ENCODE results near the gene MMP3. TPM values are rescaled to one million over a fixed set of nuclear protein-coding genes. Genes with fewer than 3 reads are reported as not detected.

MMP3 gene
- total RNA-seq, 1 donor from 2014 or later, result not detected

DNA sequence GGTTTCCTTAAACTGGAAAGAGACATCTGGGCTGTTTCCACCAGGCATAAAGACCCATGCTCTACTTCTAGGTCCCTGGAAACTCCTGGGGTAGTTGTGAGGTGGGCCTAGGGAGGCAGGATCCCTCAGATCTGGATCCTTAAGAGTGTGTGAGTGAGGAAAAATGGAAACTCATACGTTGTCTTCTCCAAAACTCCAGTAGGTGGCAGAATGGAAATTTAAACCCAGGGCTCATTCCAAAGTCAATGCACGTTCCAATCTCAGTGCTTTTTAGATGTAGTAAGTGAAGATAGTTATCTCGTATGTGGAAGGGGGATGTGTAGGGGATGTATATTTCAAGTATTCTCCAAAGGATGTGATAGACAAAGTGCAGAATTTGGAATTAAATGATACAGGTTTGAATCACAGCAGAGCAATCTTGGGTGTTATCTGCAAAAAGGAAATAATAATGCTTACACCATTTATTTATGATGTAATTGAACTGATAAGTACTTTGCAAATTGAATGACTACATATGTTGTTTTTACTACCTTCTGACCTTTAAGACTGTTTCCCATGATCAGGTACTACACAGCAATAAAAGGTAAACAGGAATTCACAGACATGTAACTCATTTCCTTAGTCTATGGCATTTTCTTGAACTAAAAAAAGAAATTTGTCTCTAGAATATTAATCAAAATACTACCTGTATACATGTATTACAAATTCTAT lies 32.3 kb downstream of the MMP3 start:
- Mint-ChIP-seq H3K9me3 (peaks cover 2% of the 10 kb centered on the region), H3K4me1 (no peaks in the 10 kb centered on the region), H3K4me3 (no peak overlapping the region), H3K36me3 (ENCODE audit: low read depth) (no peaks in the 10 kb centered on the region), H3K27me3 (peaks cover 10% of the 10 kb centered on the region), H3K27ac (no peak overlapping the region)
- ChIA-PET CTCF (no interaction called here), POLR2A (no interaction called here)
- ATAC-seq (ENCODE audit: low read depth) (no peak), DNase-seq (no peak)
- TF ChIP-seq, protein P1, sequence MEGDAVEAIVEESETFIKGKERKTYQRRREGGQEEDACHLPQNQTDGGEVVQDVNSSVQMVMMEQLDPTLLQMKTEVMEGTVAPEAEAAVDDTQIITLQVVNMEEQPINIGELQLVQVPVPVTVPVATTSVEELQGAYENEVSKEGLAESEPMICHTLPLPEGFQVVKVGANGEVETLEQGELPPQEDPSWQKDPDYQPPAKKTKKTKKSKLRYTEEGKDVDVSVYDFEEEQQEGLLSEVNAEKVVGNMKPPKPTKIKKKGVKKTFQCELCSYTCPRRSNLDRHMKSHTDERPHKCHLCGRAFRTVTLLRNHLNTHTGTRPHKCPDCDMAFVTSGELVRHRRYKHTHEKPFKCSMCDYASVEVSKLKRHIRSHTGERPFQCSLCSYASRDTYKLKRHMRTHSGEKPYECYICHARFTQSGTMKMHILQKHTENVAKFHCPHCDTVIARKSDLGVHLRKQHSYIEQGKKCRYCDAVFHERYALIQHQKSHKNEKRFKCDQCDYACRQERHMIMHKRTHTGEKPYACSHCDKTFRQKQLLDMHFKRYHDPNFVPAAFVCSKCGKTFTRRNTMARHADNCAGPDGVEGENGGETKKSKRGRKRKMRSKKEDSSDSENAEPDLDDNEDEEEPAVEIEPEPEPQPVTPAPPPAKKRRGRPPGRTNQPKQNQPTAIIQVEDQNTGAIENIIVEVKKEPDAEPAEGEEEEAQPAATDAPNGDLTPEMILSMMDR (IDR thresholded peaks at IDR 0.05), result no peak
- intact Hi-C loops (cut with micrococcal nuclease), result no loop called here

DNA sequence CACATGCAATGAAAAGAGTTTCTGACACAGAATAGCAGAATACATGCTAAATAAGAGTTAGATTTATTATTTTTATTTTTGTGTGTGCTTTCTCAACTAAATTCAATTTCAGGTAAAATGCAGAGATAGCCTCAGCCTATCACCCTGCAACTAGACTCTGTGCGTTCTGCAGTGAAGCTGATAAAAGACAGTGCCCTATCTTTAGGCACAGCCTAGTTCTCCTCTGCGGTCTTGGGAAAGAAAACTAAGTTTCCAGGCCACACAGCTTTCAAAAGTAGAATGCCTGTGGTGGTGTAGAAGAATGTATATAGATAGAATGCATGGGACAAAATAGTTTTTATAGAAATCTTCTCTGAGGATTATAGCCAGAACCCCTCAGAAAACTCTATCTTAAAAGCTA lies 33.4 kb downstream of the MMP3 start:
- Mint-ChIP-seq H3K9me3 (no peaks in the 10 kb centered on the region), H3K4me3 (no peak overlapping the region), H3K4me1 (no peaks in the 10 kb centered on the region), H3K27me3 (peaks cover 10% of the 10 kb centered on the region), H3K27ac (no peak overlapping the region), H3K36me3 (ENCODE audit: low read depth) (no peaks in the 10 kb centered on the region)
- TF ChIP-seq, protein P1 (IDR thresholded peaks at IDR 0.05), result no peak
- intact Hi-C loops (cut with micrococcal nuclease), result loop anchor here (5.0 kb wide), 1 partner anchor 132 kb away; no protein-coding TSS in a partner anchor
- ChIA-PET POLR2A (no interaction called here), CTCF (no interaction called here)
- DNase-seq, result no peak
- no peak for ATAC-seq (ENCODE audit: low read depth)

DNA sequence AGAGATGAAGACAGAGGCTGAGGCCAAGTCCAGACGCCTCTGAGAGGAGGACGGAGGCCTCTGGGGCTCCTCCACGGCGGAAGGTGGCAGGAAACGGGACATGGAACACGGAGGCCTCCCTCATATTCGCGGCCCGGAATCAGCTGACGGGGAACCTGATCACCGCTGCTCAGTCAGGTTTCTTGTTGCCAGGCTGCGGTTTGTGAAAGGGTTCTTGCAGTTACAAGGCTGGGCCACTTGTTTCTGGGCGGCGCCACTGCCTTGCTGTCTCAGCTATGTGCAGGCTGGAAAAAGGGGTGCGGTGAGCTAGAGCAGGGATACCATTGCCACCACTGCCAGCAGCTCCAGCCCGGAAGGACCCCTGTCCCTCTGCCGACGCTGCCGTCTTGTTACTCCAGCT lies 35.5 kb downstream of the MMP3 start:
- H3K4me3 Mint-ChIP-seq, result no peak overlapping the region
- DNase-seq (no peak), ATAC-seq (ENCODE audit: low read depth) (no peak)
- no peaks in the 10 kb centered on the region for H3K9me3 Mint-ChIP-seq
- H3K27ac Mint-ChIP-seq, result no peak overlapping the region
- intact Hi-C loops (cut with micrococcal nuclease), result loop anchor here (5.0 kb wide), 1 partner anchor 134 kb away; no protein-coding TSS in a partner anchor
- no peaks in the 10 kb centered on the region for H3K36me3 Mint-ChIP-seq (ENCODE audit: low read depth)
- CTCF ChIA-PET, result no interaction called here
- H3K27me3 Mint-ChIP-seq, result peaks cover 11% of the 10 kb centered on the region
- TF ChIP-seq, protein P1 (IDR thresholded peaks at IDR 0.05), result no peak
- H3K4me1 Mint-ChIP-seq, result no peaks in the 10 kb centered on the region
- POLR2A ChIA-PET, result no interaction called here

DNA sequence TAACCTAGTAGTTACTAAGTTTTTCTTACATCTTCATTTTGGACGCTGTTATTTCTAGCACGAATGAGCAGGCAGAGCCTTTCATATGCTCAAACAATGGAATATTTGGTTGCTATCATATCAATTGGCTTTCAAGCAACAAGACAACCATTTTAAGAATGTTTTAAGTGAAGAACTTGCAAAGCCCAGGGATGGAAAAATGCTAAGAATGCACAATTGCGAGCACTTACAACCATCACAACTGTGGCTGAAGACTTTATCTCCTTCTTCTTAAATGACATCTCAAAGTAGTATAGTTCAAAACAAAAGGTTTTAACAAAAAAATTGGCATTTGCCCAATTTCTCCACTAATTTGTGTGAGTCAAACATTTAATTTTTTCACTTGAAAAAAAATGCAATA lies 37.1 kb downstream of the MMP3 start:
- ATAC-seq (ENCODE audit: low read depth) (no peak), DNase-seq (no peak)
- Mint-ChIP-seq H3K27me3 (peaks cover 11% of the 10 kb centered on the region), H3K27ac (no peak overlapping the region), H3K4me3 (no peak overlapping the region), H3K9me3 (no peaks in the 10 kb centered on the region), H3K4me1 (no peaks in the 10 kb centered on the region), H3K36me3 (ENCODE audit: low read depth) (no peaks in the 10 kb centered on the region)
- POLR2A ChIA-PET, result no interaction called here
- intact Hi-C loops (cut with micrococcal nuclease), result loop anchor here (5.0 kb wide), 1 partner anchor 136 kb away; no protein-coding TSS in a partner anchor
- TF ChIP-seq, protein P1 (IDR thresholded peaks at IDR 0.05), result no peak
- CTCF ChIA-PET, result no interaction called here

DNA sequence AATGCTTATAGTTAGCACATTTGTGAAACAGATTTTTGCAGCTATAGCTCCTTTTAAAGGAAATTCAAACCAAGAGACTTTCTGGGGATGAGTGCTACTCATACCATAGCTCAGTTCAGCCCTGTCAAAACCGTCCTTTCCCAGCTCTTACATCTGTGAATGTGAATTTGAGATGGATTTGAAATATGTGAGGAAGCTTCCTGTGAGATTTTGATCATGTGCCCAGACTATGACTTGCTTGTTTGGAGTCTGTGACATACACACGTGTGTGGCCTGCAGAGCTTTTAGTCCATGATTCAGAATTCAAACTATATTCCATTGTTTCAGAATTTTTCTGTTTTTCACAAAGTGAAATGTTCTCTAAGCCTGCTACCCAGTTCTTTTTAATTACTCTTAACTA lies 41.1 kb downstream of the MMP3 start:
- Mint-ChIP-seq H3K9me3 (no peaks in the 10 kb centered on the region), H3K27ac (no peak overlapping the region), H3K4me1 (no peaks in the 10 kb centered on the region), H3K27me3 (peaks cover 4% of the 10 kb centered on the region), H3K36me3 (ENCODE audit: low read depth) (no peaks in the 10 kb centered on the region), H3K4me3 (no peak overlapping the region)
- DNase-seq (no peak), ATAC-seq (ENCODE audit: low read depth) (no peak)
- TF ChIP-seq, protein P1 (IDR thresholded peaks at IDR 0.05), result no peak
- CTCF ChIA-PET, result interaction anchor here (1.0 kb wide), 1 partner anchor 9 kb away, joined by 3 read pairs; no protein-coding TSS in a partner anchor
- POLR2A ChIA-PET, result no interaction called here
- intact Hi-C loops (cut with micrococcal nuclease), result no loop called here

Measured in activated B cell treated with CpG ODN at 0.5 μM for 24 hours (primary cell).